MCF 10A (cell line): ENCODE results near the gene FMNL2. TPM values are rescaled to one million over a fixed set of nuclear protein-coding genes. Genes with fewer than 3 reads are reported as not detected.

Experiments
- BruUV-seq: library from RNA; stranded (reverse); fragments of 400-500 nt; replicated peaks from 2 replicates; lab custom pipeline; 2021; lab: Mats Ljungman, UMichigan
- CTCF ChIA-PET: fragments of 300-600 bp; sonication (Branson Sonifier 250); formaldehyde crosslinking; extraction: SDS; loops from one replicate; lab custom pipeline; 2021; ENCODE audit warnings: antibody characterized with exemption, inconsistent platforms; lab: Yijun Ruan, JAX
- POLR2A ChIA-PET: fragments of 300-600, 350-650 bp; sonication (Branson Sonifier 250); formaldehyde crosslinking; extraction: SDS; loops from one replicate; lab custom pipeline; 2020; ENCODE audit warnings: antibody characterized with exemption, inconsistent platforms; lab: Yijun Ruan, JAX
- DNase-seq: peaks from one replicate; pipeline ENCODE4 v3.0.0-alpha.2; 2018; ENCODE audit not compliant: unreplicated experiment
- H3K27ac Mint-ChIP-seq: one replicate; pipeline ENCODE4 v1.8.0; 2022; ENCODE audit warnings: mild to moderate bottlenecking, low read depth, mixed read lengths; ENCODE audit not compliant: unreplicated experiment
- H3K27me3 Mint-ChIP-seq: one replicate; pipeline ENCODE4 v1.8.0; 2022; ENCODE audit warnings: mixed read lengths; ENCODE audit not compliant: insufficient read depth, unreplicated experiment
- H3K36me3 Mint-ChIP-seq: one replicate; pipeline ENCODE4 v1.8.0; 2022; ENCODE audit warnings: mild to moderate bottlenecking, moderate library complexity, mixed read lengths; ENCODE audit not compliant: insufficient read depth, unreplicated experiment
- H3K4me1 Mint-ChIP-seq: one replicate; pipeline ENCODE4 v1.8.0; 2022; ENCODE audit warnings: mixed read lengths; ENCODE audit not compliant: insufficient read depth, unreplicated experiment
- H3K4me3 Mint-ChIP-seq: one replicate; pipeline ENCODE4 v1.8.0; 2022; ENCODE audit warnings: mild to moderate bottlenecking, moderate library complexity, mixed read lengths; ENCODE audit not compliant: unreplicated experiment
- H3K9me3 Mint-ChIP-seq: one replicate; pipeline ENCODE4 v1.8.0; 2022; ENCODE audit warnings: mixed read lengths; ENCODE audit not compliant: unreplicated experiment
- intact Hi-C: fragments of 100-400 bp; cut with micrococcal nuclease; formaldehyde crosslinking; loops from 2 replicates; pipeline ENCODE4 v1.14.1; 2022
- total RNA-seq: library from RNA; stranded (reverse); gene quantifications from 2 replicates; pipeline ENCODE4 v1.2.3, GENCODE V29; 2022
- TF ChIP-seq, protein P1 (sequence below): fragments of 200-600 bp; IDR thresholded peaks from one replicate; pipeline ENCODE4 v1.8.0; 2022; ENCODE audit warnings: antibody characterized with exemption, mild to moderate bottlenecking; ENCODE audit not compliant: unreplicated experiment

Gene FMNL2
- total RNA-seq, 1 experiment from 2014 or later, result 76.5 TPM

- H3K36me3 Mint-ChIP-seq, result peaks cover 19% of the 10 kb centered on the region
- H3K4me1 Mint-ChIP-seq, result peaks cover 16% of the 10 kb centered on the region
- BruUV-seq, result no TSS peak
- POLR2A ChIA-PET, result interaction anchor here (0.6 to 4.3 kb wide), 14 partner anchors 12 to 373 kb away, joined by 3 to 16 read pairs (median 4); partner anchors contain the start of gene FMNL2
- intact Hi-C loops, result loop anchor here (5.0 kb wide), 4 partner anchors 46 to 236 kb away; partner anchors contain the start of gene FMNL2
- no peak overlapping the region for H3K4me3 Mint-ChIP-seq
- CTCF ChIA-PET, result interaction anchor here (0.5 to 2.0 kb wide), 3 partner anchors 9 to 18 kb away, joined by 3 to 6 read pairs (median 3); no protein-coding TSS in a partner anchor
- H3K9me3 Mint-ChIP-seq, result no peaks in the 10 kb centered on the region
- H3K27me3 Mint-ChIP-seq, result no peaks in the 10 kb centered on the region
- TF ChIP-seq, protein P1, sequence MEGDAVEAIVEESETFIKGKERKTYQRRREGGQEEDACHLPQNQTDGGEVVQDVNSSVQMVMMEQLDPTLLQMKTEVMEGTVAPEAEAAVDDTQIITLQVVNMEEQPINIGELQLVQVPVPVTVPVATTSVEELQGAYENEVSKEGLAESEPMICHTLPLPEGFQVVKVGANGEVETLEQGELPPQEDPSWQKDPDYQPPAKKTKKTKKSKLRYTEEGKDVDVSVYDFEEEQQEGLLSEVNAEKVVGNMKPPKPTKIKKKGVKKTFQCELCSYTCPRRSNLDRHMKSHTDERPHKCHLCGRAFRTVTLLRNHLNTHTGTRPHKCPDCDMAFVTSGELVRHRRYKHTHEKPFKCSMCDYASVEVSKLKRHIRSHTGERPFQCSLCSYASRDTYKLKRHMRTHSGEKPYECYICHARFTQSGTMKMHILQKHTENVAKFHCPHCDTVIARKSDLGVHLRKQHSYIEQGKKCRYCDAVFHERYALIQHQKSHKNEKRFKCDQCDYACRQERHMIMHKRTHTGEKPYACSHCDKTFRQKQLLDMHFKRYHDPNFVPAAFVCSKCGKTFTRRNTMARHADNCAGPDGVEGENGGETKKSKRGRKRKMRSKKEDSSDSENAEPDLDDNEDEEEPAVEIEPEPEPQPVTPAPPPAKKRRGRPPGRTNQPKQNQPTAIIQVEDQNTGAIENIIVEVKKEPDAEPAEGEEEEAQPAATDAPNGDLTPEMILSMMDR, result no peak
- peak; percentile 69 for DNase-seq
- peak overlapping the region; percentile 37 for H3K27ac Mint-ChIP-seq
Observed at GRCh38 chr2:152573168-152573567, 238.2 kb downstream of the FMNL2 start.

DNA sequence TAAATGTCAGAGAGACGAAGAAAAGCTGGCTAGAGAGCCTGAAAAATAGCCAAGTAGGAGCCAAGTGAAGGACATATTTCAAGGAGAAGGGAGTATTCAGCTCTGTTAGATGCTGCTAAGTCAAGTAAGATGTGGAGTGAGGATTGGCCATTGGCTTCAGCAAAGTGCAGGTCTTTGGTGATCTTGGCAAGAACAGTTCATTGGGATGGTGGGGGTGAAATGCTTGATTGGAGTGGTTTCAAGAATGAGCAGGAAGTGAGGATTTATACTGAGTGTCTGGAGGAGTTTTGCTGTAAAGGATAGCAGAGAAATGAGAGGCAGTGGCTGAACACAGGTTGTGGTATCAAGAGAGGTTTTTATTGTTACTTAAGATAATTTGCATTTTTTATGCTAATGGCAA, 242.6 kb downstream of the FMNL2 start:
- H3K9me3 Mint-ChIP-seq, result no peaks in the 10 kb centered on the region
- H3K4me1 Mint-ChIP-seq, result peaks cover 23% of the 10 kb centered on the region
- intact Hi-C loops, result no loop called here
- ChIA-PET CTCF (interaction anchor here (1.2 kb wide), 1 partner anchor 11 kb away, joined by 4 read pairs; no protein-coding TSS in a partner anchor), POLR2A (interaction anchor here (0.6 kb wide), 1 partner anchor 42 kb away, joined by 3 read pairs; no protein-coding TSS in a partner anchor)
- DNase-seq, result no peak
- no peak overlapping the region for H3K4me3 Mint-ChIP-seq
- TF ChIP-seq, protein P1, result no peak
- no peaks in the 10 kb centered on the region for H3K27me3 Mint-ChIP-seq
- H3K36me3 Mint-ChIP-seq, result peaks cover 6% of the 10 kb centered on the region
- BruUV-seq, result no TSS peak
- no peak overlapping the region for H3K27ac Mint-ChIP-seq

DNA sequence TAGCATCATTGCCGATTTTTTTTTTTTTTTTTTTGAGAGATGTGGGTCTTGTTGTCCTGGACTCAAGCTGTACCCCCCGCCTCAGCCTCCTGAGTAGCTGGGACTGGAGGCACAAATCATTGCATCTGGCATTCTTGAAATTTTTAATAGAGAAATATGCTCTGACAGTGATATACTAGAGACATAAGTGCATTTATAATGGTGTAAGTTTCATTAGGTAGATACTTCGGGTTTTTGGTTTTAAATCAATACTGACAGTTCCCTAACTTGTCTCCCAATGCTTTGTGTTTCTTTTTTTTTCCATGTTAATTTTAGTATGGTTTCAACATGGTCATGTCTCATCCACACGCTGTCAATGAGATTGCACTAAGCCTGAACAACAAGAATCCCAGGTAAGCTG, 243.6 kb downstream of the FMNL2 start:
- BruUV-seq, result no TSS peak
- Mint-ChIP-seq H3K9me3 (no peaks in the 10 kb centered on the region), H3K36me3 (peaks cover 12% of the 10 kb centered on the region), H3K27ac (no peak overlapping the region), H3K4me1 (peaks cover 18% of the 10 kb centered on the region), H3K27me3 (no peaks in the 10 kb centered on the region), H3K4me3 (no peak overlapping the region)
- no peak for DNase-seq
- CTCF ChIA-PET, result interaction anchor here (1.2 kb wide), 1 partner anchor 10 kb away, joined by 4 read pairs; no protein-coding TSS in a partner anchor
- TF ChIP-seq, protein P1, result no peak
- intact Hi-C loops, result no loop called here
- POLR2A ChIA-PET, result no interaction called here

- intact Hi-C loops, result no loop called here
- POLR2A ChIA-PET, result no interaction called here
- no peak for DNase-seq
- Mint-ChIP-seq H3K4me3 (no peak overlapping the region), H3K27me3 (no peaks in the 10 kb centered on the region), H3K9me3 (no peaks in the 10 kb centered on the region), H3K4me1 (peaks cover 22% of the 10 kb centered on the region), H3K27ac (peak overlapping the region; percentile 77), H3K36me3 (peaks cover 15% of the 10 kb centered on the region)
- TF ChIP-seq, protein P1, result no peak
- BruUV-seq, result no TSS peak
- CTCF ChIA-PET, result interaction anchor here (0.6 to 0.7 kb wide), 2 partner anchors 10 to 899 kb away, joined by 3 to 4 read pairs; no protein-coding TSS in a partner anchor
Observed at GRCh38 chr2:152580714-152581113, 245.7 kb downstream of the FMNL2 start.
